ENCODE measurements around the gene BMPR1B. TPM values are rescaled to one million over a fixed set of nuclear protein-coding genes. Genes with fewer than 3 reads are reported as not detected.

The BMPR1B gene
- total and polyA plus RNA-seq, 10 donors: 0.12 to 2.4 (median 1.2) TPM

DNA sequence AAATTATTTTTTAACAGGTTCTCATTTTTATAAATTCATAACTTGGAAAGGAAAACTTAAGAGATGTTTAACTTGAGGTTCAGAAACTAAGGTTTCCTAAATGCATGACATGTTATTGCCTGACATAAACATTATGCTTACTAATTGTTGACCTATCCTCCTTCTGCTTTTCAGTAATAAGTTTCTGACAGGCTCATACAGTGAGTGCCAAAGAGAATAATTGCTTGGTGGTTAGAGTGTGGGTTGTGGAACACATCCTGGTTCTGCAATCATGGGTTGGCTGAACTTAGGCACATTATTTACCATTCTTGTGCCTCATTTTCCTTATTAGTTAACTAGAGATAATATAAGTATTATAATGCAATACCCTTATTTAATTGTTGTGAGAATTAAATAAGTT is 56.5 kb downstream of the BMPR1B start:
- intact Hi-C loops (cut with DNase I; ENCODE audit: low total_unique reads): no loop called here
- H3K36me3 ChIP-seq: no peaks in the 10 kb centered on the region
- no peaks in the 10 kb centered on the region for H3K27me3 ChIP-seq (replicated peaks in 1 of 7)
- H3K27ac ChIP-seq: no peak overlapping the region
- H3K4me1 ChIP-seq: no peaks in the 10 kb centered on the region
- H3K4me3 ChIP-seq: no peak overlapping the region
- DNase-seq: no peak
- no peaks in the 10 kb centered on the region for H3K9me3 ChIP-seq
- TF ChIP-seq, protein P1, sequence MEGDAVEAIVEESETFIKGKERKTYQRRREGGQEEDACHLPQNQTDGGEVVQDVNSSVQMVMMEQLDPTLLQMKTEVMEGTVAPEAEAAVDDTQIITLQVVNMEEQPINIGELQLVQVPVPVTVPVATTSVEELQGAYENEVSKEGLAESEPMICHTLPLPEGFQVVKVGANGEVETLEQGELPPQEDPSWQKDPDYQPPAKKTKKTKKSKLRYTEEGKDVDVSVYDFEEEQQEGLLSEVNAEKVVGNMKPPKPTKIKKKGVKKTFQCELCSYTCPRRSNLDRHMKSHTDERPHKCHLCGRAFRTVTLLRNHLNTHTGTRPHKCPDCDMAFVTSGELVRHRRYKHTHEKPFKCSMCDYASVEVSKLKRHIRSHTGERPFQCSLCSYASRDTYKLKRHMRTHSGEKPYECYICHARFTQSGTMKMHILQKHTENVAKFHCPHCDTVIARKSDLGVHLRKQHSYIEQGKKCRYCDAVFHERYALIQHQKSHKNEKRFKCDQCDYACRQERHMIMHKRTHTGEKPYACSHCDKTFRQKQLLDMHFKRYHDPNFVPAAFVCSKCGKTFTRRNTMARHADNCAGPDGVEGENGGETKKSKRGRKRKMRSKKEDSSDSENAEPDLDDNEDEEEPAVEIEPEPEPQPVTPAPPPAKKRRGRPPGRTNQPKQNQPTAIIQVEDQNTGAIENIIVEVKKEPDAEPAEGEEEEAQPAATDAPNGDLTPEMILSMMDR (IDR thresholded peaks at IDR 0.05 in 8 of 11, conservative IDR thresholded peaks at IDR 0.05 in 3 of 11): no peak
- TF ChIP-seq POLR2AphosphoS5 (IDR thresholded peaks at IDR 0.05): no peak
- TF ChIP-seq POLR2A (IDR thresholded peaks at IDR 0.05): no peak

DNA sequence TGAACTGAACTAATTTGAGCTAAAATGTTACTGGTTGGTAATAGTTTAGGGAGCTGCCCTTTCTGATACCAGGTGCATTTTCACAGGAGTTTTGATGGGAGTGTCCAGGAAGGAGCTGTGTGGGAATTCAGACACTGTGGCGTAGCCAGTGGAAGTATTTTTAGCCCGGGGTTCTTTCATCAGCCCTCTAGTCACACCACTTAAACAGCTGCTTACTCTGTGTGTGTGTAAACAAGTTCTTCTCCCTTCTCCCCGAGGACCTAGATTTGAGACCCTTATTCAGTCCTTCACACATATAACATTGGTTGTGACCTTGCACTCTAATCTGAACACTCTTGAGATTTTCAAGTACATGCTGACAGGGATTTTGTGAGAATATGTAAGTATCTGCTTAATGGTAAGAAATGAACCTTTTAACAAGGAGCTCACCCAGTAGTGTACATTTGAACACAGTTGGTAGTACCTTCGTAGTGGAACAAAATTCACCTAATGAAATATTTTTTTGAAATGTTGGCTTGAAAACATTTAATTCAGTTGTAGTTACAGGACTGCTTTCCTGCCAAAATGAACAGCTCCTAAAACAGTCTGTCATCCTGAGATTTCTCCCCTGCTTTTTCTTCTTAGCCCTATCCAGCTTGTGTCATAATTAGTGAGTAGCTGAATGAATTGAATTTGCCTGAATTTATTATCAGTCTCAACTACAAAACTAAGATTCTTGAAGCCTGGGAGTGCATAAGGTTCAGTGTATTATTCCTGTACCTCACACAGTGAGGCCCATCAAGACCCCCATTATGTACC is 61.8 kb downstream of the BMPR1B start:
- DNase-seq: no peak
- Histone ChIP-seq H3K36me3 (no peaks in the 10 kb centered on the region), H3K27ac (no peak overlapping the region), H3K4me1 (no peaks in the 10 kb centered on the region), H3K4me3 (no peak overlapping the region), H3K27me3 (replicated peaks in 1 of 7) (no peaks in the 10 kb centered on the region), H3K9me3 (no peaks in the 10 kb centered on the region)
- TF ChIP-seq POLR2AphosphoS5 (IDR thresholded peaks at IDR 0.05) (no peak), POLR2A (IDR thresholded peaks at IDR 0.05) (no peak)
- TF ChIP-seq, protein P1 (IDR thresholded peaks at IDR 0.05 in 8 of 11, conservative IDR thresholded peaks at IDR 0.05 in 3 of 11): no peak
- intact Hi-C loops (cut with DNase I; ENCODE audit: low total_unique reads): no loop called here
- WGBS, 5 donors: 45 to 60% (median 54%) methylated on average over 4 of the region's 4 CpGs

DNA sequence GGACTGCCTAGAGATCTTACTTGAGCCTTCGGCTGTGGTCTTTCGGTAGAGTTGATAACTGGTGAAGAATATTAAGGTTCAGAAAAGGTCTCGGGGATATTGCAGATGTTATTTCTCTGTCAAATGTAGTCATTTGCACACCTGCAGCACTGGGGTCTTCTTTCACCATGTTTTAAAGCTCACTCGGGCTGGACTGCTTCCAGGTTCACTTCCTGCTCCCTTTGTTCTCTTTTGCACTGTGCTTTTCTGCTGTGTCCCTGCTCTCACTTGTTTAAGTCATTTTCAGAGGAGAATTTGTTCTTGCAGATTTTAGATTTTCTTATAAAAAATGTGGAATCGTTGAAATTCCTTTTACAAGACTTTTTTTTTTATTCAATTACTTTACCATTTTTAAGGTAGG is 68.5 kb downstream of the BMPR1B start:
- TF ChIP-seq POLR2A (IDR thresholded peaks at IDR 0.05) (no peak), POLR2AphosphoS5 (IDR thresholded peaks at IDR 0.05) (no peak)
- TF ChIP-seq, protein P1 (IDR thresholded peaks at IDR 0.05 in 8 of 11, conservative IDR thresholded peaks at IDR 0.05 in 3 of 11): no peak
- intact Hi-C loops (cut with DNase I; ENCODE audit: low total_unique reads): no loop called here
- 40 to 60% (median 53%) methylated on average over 5 of the region's 5 CpGs for WGBS, 5 donors
- Histone ChIP-seq H3K27ac (no peak overlapping the region), H3K4me3 (no peak overlapping the region), H3K36me3 (no peaks in the 10 kb centered on the region), H3K9me3 (no peaks in the 10 kb centered on the region), H3K4me1 (no peaks in the 10 kb centered on the region), H3K27me3 (replicated peaks in 1 of 7) (no peaks in the 10 kb centered on the region)
- DNase-seq: no peak

DNA sequence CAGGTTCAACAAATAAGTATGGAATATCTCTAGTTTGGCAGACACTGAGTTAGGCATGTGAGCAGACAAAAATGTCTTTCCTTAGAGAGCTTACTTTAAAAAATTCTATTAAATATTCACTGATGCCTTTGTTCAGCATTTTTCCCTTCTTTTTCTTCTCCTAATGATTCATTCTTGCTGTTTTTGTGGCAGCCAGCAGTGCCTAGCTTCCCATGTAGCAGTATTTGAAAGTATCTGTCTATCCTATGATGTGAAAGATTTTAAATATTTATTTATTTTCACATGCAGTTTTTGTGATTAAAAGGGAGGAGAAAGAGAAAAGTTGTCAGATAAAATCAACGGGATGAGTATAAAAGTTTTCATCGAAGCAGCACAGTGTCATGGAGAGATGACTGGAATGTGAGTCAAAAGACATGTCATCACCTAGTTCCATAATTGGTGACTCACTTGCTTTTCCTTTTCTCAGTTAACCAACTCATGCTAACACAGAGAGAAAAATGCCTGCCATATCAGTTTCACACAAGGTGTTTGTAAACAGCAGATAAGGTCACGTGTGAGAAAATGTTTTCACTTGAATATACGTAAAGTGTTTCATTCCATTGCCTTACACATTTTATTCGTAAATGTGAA is 69.8 kb downstream of the BMPR1B start:
- Histone ChIP-seq H3K27ac (no peak overlapping the region), H3K4me1 (no peaks in the 10 kb centered on the region), H3K36me3 (no peaks in the 10 kb centered on the region), H3K4me3 (no peak overlapping the region), H3K9me3 (no peaks in the 10 kb centered on the region), H3K27me3 (replicated peaks in 1 of 7) (no peaks in the 10 kb centered on the region)
- TF ChIP-seq, protein P1 (IDR thresholded peaks at IDR 0.05 in 8 of 11, conservative IDR thresholded peaks at IDR 0.05 in 3 of 11): no peak
- no peak for TF ChIP-seq POLR2A (IDR thresholded peaks at IDR 0.05)
- TF ChIP-seq POLR2AphosphoS5 (IDR thresholded peaks at IDR 0.05): no peak
- WGBS, 5 donors: 84 to 92% (median 90%) methylated on average over 5 of the region's 5 CpGs
- DNase-seq: no peak
- intact Hi-C loops (cut with DNase I; ENCODE audit: low total_unique reads): no loop called here
